Measurements from ENCODE around the gene HOXA9. TPM values are rescaled to one million over a fixed set of nuclear protein-coding genes. Genes with fewer than 3 reads are reported as not detected.

HOXA9 gene
- polyA plus RNA-seq, 1 donor from 2014 or later, result not detected

- H3K9ac ChIP-seq (ENCODE audit: low read length), result no peak overlapping the region
- TF ChIP-seq TAF1 (IDR thresholded peaks at IDR 0.05; ENCODE audit: low read depth) (no peak), EP300 (conservative IDR thresholded peaks at IDR 0.05; ENCODE audit: poor library complexity, severe bottlenecking) (no peak), RAD21 (conservative IDR thresholded peaks at IDR 0.05) (no peak), EZH2 (IDR thresholded peaks at IDR 0.05; ENCODE audit: borderline replicate concordance, insufficient read depth, low read length, poor library complexity, severe bottlenecking) (peak; percentile 38), CTCF (IDR thresholded peaks at IDR 0.05; ENCODE audit: poor library complexity, severe bottlenecking) (no peak)
- H3K4me2 ChIP-seq (ENCODE audit: low read length), result no peak overlapping the region
- no peaks in the 10 kb centered on the region for H3K79me2 ChIP-seq (replicated peaks; ENCODE audit: insufficient read depth, low read length)
- H2AFZ ChIP-seq (ENCODE audit: low read depth, low read length), result no peak overlapping the region
- no peaks in the 10 kb centered on the region for H3K9me2 ChIP-seq (ENCODE audit: insufficient read depth, low read length)
- H3K9me3 ChIP-seq (ENCODE audit: low read length), result peaks cover 40% of the 10 kb centered on the region
- H3K27ac ChIP-seq (ENCODE audit: low read length), result no peak overlapping the region
- H3K4me3 ChIP-seq (ENCODE audit: low read length), result peak overlapping the region; percentile 59
- no peaks in the 10 kb centered on the region for H3F3A ChIP-seq (ENCODE audit: insufficient read depth, low read length, poor library complexity, severe bottlenecking)
- H3K27me3 ChIP-seq (ENCODE audit: insufficient read depth, low read depth, low read length), result peaks cover 100% of the 10 kb centered on the region
- no peaks in the 10 kb centered on the region for H3K36me3 ChIP-seq (ENCODE audit: insufficient read depth, low read length)
- no peaks in the 10 kb centered on the region for H4K20me1 ChIP-seq (ENCODE audit: insufficient read depth)
Measured at GRCh38 chr7:27143950-27144780, 21.2 kb downstream of the HOXA9 start.

GRCh38 chr7:27143023-27143949 is 22.1 kb downstream of the HOXA9 start, which contains the start of gene HOXA5:
TSS of gene HOXA5 (minus strand) at chr7:27143681. CDS start at chr7:27143607, 74 bp downstream.
- Histone ChIP-seq H3K27me3 (ENCODE audit: insufficient read depth, low read depth, low read length) (peaks cover 100% of the 10 kb centered on the region), H3F3A (ENCODE audit: insufficient read depth, low read length, poor library complexity, severe bottlenecking) (no peaks in the 10 kb centered on the region), H3K9me2 (ENCODE audit: insufficient read depth, low read length) (no peaks in the 10 kb centered on the region), H3K4me2 (ENCODE audit: low read length) (no peak within 1 kb of the TSS), H2AFZ (ENCODE audit: low read depth, low read length) (no peak within 1 kb of the TSS), H4K20me1 (ENCODE audit: insufficient read depth) (no peaks in the 10 kb centered on the region), H3K4me3 (ENCODE audit: low read length) (peak within 1 kb of the TSS; percentile 59), H3K79me2 (replicated peaks; ENCODE audit: insufficient read depth, low read length) (no peaks in the 10 kb centered on the region), H3K36me3 (ENCODE audit: insufficient read depth, low read length) (no peaks in the 10 kb centered on the region), H3K9me3 (ENCODE audit: low read length) (peaks cover 40% of the 10 kb centered on the region), H3K9ac (ENCODE audit: low read length) (no peak within 1 kb of the TSS), H3K27ac (ENCODE audit: low read length) (no peak within 1 kb of the TSS)
- TF ChIP-seq SMC3 (conservative IDR thresholded peaks at IDR 0.05; ENCODE audit: poor library complexity) (peak; percentile 23), TAF1 (IDR thresholded peaks at IDR 0.05; ENCODE audit: low read depth) (no peak), RAD21 (conservative IDR thresholded peaks at IDR 0.05) (peak; percentile 20), POLR2AphosphoS5 (IDR thresholded peaks at IDR 0.05) (no peak), CTCF (IDR thresholded peaks at IDR 0.05; ENCODE audit: poor library complexity, severe bottlenecking) (peak; percentile 48), EP300 (conservative IDR thresholded peaks at IDR 0.05; ENCODE audit: poor library complexity, severe bottlenecking) (no peak), MXI1 (conservative IDR thresholded peaks at IDR 0.05; ENCODE audit: poor library complexity, severe bottlenecking) (no peak), REST (IDR thresholded peaks at IDR 0.05; ENCODE audit: borderline replicate concordance) (no peak), EZH2 (IDR thresholded peaks at IDR 0.05; ENCODE audit: borderline replicate concordance, insufficient read depth, low read length, poor library complexity, severe bottlenecking) (peak; percentile 34)

All from neural cell (in vitro differentiated cells).